ENCODE data around the gene ZNF311.
"Not testable (repeated sequence)": the region's sequence is repeated elsewhere in the genome, so short reads cannot be mapped to it uniquely, and the experiment has no call there.

The ZNF311 gene

DNA sequence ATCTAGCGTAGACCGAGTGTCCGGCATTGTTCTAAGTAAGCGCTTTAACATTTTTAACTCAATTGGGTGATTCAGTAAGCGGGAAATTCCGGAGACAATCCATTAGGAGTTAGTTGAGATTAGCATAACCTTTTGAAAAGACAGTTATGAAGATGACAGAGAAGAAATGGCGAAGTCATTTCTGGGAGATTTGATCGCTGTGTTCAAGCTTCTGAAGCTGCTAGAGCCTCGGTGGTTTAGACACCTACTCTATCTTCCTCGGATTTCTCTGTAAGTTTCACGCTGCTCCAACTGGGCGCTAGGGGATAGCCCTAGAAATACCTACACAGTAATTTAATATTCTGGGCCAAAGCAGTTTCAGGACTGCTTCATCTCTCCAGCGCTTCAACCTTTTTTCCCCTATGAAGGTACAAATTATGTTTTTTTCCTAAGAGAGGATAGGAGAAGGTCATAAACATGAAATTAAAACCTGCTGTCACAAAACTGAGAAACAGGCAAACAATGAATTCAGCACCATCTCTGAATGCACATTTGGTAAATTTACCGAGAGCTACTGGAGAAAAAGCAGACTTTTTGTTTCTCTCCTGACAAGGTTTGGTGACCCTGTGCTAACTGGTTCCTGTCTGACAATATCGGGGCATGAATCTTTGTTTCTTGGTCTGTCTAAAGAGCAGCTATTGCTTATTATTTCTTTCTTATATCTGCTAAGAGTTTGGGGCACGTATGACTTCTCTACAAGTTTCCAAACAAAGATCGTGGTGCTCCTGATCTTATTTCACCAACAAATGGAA is 22.4 kb downstream of the ZNF311 start:
- no peak for DNase-seq (ENCODE audit: low read depth in 2 of 2)

DNA sequence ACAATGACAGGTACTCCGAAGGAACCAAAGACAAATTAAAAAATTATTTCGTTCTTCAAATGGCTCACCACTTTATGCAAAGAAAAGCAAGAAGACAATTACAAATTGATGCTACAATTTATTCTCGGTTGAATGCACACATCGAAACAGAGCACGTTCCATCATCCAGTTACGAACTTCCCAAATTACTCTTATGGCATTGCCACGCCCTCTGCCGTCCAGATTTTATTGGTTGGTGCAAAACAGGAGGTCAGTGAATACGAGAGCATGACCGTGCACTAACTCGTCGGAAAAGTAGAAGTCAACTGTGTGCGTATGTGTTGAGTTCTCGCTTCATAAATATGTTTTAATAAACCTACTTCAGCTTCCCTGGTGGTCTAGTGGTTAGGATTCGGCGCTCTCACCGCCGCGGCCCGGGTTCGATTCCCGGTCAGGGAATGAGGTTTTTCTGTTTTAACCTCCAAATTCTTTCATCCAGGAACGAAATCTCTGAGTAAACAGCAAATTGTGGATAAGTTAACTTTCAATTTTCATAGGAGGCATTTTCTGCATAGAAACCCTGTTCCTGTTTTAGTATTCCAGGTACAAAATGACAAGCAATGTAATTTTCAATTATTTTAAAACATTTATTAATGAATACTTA is 23.2 kb downstream of the ZNF311 start:
- peak; percentile 67 to 77 for DNase-seq (ENCODE audit: low read depth in 2 of 2)

DNA sequence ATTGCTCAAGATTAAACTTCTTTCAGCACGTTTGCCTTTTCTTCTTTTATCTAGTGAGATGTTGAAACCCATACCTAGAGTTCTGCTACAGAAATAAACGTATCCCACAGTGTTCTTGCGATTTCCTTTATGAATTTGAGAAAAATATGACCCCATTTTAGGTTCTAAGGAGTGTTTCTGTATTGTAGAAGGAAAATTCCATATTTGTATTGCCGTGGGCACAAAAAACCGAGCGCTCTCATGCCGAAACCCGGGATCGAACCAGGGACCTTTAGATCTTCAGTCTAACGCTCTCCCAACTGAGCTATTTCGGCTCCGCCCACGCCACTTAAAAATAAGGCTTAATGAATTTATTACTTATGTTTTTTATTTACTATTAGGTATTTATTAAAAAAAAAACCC is 23.7 kb downstream of the ZNF311 start:
- DNase-seq (ENCODE audit: low read depth in 2 of 2), result peak; percentile 66 to 85

DNA sequence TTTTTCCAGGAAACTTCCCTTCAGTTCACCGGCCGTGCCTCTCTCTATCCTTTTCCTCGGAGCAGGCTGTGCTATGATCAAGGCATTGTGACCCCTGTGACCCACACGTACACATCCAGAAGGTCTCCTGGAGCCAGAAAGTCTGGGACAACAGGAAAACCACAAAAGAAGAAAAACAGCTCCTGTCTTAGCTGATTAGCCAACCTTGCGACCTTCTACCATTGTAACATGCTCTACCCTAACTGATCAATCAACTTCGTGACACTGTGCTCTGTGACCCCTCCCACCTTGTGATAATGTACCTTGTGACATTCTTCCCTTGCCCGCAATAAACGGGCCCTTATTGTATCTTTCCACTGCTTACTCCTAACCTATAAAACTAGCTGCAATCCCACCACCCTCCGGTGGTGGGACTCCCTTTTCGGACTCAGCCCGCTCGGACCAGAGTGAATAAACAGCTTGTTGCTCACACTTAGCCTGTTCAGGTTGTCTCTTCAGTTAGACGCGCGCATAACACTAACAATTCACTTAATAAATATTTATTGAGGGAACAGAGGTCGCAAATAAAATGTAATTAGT is 24.2 kb downstream of the ZNF311 start:
- no peak for DNase-seq (ENCODE audit: low read depth in 2 of 2)

DNA sequence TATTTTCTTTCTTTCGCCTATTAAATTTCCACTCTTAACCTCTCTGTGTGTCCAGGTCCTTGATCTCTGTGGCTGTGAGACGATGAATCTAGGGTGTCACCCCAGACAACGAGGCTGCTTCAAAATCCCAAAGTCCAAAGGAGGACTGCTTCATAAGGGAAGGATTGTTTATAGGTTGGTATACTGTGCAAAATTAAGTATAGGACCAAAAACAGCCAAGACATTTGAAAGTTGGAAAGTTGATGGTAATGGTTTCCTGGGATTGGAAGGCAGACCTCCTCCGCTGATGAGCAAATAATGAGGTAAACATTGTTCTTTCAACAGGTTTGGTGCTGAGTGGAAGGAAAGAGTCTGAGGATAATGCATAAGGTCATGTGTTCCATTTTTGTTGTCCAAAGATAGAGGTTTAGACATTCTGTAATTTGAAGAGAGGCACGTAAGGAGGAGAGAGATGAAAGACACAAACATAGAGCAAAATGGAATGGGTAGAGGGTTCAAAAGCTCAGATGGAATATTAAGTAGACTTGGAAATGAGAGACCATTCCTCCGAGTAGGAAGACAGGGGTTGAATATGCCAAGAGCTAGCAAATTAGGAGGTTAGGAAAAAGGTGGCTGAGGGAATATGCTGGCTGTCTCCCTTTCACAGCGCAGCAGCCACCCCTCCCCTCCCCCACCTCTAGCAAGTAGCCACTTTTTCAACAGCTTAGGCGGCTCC is 24.8 kb downstream of the ZNF311 start:
- no peak for DNase-seq (ENCODE audit: low read depth in 2 of 2)

DNA sequence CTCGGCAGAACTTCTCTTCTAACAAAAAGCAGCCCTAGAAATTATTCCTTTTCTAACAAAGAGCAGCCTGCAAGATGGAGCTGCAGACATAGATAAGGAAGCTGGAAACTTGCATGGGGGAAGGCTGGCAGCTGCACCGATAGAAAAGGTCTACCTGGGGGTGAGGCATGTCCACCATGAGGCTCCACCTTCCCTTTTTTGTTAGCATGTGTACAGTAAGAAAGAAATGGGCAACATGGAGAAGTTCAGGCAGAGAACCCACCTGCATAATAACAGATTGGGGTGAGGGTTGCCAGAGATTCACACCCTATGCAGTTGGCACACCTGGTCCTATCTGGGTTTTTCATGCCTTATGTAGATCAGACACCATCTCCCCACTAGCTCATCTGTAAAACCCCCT is 25.4 kb downstream of the ZNF311 start:
- no peak for DNase-seq (ENCODE audit: low read depth in 2 of 2)

DNA sequence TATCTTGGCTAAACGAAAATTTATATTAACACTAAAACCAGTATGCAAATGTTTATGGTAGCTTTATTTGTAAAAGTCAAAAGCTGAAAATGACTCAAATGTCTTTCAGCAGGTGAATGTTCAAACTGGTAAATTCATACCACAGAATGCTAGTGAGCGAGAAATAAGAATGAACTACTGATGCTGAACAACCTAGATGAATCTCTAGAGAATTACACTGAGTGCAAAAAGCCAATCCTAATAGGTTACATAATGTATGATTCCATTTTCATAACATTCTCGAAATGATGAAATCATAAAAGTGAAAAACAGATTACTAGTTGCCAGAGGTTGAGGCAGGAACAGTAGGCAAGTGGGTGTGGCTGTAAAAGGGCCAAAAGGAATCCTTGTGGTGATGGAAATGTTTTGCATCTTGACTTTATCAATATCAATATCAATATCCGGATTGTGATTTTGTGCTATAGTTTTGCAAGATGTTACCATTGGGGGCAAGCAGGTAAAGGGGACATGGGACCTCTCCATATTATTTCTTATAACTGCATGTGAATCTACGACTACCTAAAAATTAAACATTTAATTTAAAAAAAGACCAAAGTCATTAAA is 26.1 kb downstream of the ZNF311 start:
- no peak for DNase-seq (ENCODE audit: low read depth in 2 of 2)

DNA sequence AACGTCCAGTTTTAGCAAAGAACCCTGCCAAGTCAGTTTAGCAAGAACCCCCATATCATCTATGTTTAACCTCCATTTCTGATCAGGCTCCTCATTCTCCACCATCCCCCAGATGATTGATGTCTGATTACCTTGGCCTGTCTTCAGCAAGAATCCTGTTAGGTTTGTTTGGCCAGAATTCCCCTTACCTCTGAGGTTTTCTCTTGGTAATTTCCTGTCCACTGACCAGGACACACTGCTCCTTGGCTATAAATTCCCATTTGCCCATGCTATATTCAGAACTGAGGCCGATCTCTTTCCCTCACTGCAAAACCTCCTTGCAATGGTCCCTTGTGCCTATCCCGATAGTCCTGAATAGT is 27.0 kb downstream of the ZNF311 start:
- no peak for DNase-seq (ENCODE audit: low read depth in 2 of 2)

DNA sequence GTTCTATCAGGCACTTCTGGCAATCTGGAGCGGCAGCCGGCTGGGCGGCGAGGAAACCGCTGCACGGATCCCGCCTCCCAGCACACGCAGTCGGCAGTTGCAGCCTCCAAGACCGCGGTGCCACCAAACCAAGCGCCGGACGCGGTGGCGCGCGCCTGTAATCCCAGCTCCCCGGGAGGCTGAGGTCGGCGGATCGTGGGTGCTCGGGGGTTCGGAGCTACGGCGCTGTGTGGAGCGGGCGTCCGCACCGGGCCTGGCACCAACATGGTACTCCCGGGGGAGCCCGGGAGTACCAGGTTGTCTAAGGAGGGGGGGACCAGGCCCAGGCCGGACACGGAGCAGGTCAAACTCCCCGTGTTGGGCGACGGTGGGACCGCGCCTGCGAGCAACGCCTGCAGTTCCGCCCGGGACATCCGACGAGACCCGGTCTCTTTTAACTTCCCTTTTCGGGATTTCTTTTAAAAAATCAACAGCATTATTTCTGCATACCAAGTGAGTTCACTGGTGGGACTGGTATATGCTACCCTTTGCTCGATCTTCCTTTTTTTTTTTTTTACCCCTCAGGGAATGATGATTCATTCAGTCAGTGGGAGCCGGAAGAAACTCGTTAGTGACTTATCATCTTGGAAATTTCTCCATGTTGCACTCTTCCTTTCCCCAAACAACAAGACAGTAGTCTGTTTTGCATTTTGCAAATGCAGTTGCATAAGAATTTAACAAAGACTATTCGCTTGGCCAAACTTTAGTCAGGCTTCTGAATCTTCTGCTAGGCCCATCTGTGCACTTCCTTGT is 27.6 kb downstream of the ZNF311 start:
- no peak for DNase-seq (ENCODE audit: low read depth in 2 of 2)

DNA sequence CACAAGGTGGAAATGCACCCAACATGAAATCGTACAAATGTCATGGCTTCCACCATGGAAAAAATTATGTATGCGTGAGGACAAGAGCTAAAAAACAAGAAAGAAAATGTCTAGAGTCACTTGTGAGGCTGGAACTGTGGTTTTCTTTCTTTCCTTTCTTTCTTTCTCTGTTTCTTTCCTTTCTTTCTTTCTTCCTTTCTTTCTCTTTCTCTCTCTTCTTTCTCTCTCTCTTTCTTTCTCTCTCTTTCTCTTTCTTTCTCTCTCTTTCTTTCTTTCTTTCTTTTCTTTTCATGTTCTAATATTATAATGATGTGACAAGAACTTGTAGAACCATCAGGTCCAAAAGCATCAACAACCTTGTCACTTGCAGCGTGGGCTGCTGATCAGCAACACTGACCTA is 28.4 kb downstream of the ZNF311 start:
- DNase-seq (ENCODE audit: low read depth in 2 of 2), result no peak

DNA sequence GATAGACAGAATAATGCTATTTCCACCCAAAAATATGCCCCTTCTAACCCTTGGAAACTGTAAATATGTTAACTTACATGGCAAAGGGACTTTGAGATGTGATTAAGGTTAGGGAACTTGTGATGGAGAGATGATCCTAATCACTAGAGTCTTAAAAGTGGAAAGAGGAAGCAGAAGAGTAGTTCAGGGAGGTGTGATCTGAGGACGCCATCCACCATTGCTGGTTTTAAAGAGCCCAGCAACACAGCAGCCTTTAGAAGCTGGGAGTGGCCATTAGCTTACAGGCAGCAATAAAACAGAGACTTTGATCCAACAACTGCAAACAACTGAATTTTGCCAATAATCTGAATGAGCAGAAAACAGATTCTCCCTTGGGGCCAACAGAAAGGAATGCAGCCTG is 30.6 kb downstream of the ZNF311 start:
- no peak for DNase-seq (ENCODE audit: low read depth in 2 of 2)

DNA sequence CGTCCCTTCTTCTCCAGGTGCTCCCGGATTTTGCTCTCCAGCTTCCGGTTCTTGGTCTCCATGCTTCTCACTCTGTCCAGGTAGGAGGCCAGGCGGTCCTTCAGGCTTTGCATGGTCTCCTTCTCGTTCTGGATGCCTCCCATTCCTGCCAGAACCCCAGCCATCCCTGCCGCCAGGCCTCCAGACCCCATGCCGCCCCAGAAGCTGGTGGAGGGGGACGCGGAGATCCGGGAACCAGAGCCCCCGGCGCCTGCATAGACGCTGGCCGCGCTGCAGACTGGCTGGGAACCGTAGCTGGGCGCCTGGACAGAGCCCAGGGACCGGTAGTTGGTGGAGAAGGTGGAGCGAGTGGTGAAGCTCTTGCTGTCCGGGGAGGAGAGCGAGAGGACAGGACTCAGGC is 35.1 kb downstream of the ZNF311 start:
- DNase-seq (ENCODE audit: low read depth in 2 of 2), result not testable (repeated sequence)

DNA sequence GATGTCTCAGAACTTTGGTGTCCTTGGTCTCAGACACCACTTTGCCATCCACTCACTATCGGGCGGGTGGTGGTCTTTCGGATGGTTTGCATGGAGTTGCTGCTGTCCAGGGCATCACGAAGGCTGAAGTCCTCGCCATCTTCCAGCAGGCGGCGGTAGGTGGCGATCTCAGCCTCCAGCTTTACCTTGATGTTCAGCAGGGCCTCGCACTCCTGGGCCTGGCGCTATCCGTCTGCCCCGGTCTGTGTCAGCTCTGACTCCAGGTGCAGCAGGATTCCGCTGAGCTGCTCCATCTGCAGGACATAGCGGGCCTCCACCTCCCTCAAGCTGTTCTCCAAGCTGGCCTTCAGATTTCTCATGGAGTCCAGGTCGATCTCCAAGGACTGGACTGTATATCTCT is 36.0 kb downstream of the ZNF311 start:
- no peak for DNase-seq (ENCODE audit: low read depth in 2 of 2)

DNA sequence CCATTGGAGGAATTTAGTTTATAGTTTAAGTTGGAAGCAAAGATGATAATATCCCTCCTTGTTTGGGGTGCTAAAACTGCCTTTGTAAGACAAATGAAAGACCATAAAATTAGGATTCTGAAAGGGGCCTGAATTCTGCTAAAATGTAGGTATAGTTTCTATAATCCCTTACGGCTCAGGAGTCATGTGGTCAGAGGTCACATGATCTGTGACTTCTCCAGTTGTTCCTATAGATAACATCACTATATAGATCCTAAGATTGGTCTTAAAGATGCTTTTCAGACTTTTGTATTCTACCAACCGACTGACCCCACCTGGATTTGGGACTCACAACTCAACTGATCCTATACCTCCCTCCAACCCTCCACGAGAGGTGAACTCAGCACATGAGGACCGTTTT is 36.6 kb downstream of the ZNF311 start:
- DNase-seq (ENCODE audit: low read depth in 2 of 2), result no peak

DNA sequence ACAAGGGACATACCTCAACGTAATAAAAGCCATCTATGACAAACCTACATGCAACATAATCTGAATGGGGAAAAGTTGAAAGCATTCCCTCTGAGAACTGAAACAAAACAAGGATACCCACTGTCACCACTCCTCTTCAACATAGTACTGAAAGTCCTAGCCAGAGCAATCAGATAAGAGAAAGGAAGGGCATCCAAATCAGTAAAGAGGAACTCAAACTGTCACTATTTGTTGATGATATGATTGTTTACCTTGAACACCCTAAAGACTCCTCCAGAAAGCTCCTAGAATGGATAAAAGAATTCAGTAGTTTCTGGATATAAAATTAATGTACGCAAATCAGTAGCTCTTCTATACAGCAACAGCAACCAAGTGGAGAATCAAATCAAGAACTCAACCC is 39.4 kb downstream of the ZNF311 start:
- no peak for DNase-seq (ENCODE audit: low read depth in 2 of 2)

DNA sequence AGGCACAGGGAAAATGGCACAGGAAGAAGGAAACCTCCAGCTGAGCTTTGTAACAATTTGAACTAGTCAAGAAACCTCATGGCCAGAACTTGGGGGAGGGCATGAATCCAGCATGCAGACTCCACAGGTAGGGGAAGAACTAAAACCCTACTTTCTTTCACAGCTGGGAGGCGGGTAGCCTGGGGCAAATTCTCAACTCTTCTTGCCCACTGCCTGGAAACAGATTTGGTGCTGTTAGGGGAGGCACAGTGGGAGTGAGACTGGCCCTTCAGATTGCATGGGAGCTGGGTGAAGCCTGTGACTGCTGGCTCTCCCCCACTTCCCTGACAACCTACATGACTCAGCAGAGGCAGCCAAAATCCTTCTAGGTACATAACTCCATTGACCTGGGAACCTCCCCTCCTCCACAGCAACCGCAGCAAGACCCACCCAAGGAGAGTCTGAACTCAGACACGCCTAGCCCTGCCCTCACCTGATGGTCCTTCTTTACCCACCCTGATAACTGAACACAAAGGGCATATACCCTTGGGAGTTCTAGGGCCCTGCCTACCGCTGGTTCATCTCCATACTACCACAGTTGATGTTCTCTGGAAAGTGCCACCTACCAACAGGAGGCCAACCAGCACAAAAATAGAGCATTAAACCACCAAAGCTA is 44.1 kb downstream of the ZNF311 start:
- no peak for DNase-seq (ENCODE audit: low read depth in 2 of 2)

DNA sequence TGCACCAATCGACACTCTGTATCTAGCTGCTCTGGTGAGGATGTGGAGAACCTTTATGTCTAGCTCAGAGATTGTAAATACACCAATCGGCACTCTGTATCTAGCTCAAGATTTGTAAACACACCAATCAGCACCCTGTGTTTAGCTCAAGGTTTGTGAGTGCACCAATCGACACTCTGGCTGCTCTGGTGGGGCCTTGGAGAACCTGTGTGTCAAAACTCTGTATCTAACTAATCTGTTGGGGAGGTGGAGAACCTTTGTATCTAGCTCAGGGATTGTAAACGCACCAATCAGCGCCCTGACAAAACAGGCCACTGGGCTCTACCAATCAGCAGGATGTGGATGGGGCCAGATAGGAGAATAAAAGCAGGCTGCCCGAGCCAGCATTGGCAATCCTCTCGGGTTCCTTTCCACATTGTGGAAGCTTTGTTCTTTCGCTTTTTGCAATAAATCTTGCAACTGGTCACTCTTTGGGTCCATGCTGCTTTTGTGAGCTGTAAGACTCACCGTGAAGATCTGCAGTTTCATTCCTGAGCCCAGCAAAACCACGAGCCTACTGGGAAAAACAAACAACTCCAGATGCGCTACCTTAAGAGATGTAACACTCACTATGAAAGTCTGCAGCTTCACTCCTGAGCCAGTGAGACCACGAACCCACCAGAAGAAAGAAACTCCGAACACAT is 46.4 kb downstream of the ZNF311 start:
- DNase-seq (ENCODE audit: low read depth in 2 of 2), result not testable (repeated sequence)

DNA sequence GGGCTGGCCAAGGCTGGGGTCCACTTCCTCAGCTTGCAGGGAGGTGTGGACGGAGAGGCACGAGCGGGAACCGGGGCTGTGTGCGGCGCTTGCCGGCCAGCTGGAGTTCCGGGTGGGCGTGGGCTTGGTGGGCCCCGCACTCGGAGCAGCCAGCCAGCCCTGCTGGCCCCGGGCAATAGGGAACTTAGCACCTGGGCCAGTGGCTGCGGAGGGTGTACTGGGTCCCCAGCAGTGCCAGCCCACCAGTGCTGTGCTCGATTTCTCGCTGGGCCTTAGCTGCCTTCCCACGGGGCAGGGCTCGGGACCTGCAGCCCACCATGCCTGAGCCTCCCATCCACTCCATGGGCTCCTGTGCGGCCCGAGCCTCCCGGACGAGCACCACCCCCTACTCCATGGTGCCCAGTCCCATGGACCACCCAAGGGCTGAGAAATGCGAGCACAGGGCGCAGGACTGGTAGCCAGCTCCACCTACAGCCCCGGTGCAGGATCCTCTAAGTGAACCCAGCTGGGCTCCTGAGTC is 47.3 kb downstream of the ZNF311 start:
- DNase-seq (ENCODE audit: low read depth in 2 of 2), result not testable (repeated sequence)

DNA sequence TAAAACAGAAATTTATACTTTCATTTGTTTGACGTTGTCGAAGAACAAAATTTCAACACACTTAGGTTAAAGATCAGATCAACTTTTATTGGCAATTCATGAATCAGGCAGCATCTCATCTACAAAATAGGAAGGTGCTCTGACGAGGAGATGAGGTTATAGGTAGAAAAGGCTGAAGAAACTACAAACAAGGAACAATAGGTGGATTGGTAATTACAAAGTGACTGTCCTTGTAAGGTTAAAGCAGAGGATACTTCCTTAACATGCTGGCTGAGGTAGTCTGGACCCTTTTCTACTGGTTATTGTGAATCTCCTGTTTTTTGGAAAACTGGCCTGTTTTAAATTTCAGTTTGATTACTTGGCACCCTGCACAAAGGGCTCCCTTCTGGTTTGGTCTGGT is 48.8 kb downstream of the ZNF311 start:
- DNase-seq (ENCODE audit: low read depth in 2 of 2), result no peak

All from stimulated activated CD4-positive, alpha-beta T cell treated with anti-CD3 and anti-CD28 coated beads, Interleukin-1b, Interleukin-23, amount 100 ng/mL, for 4 hours (primary cell).